GM12872 (cell line): ENCODE results near the gene GBA3.

Experiments used
- CTCF ChIP-seq: IDR thresholded peaks from 3 replicates; pipeline ENCODE4 v1.5.1; 2011; ENCODE audit warnings: low read depth, mild to moderate bottlenecking, low read length, moderate library complexity; ENCODE audit not compliant: insufficient read depth

The GBA3 gene

GRCh38 chr4:22850055-22850454 lies 157.3 kb downstream of the GBA3 start:
- TF ChIP-seq CTCF: no peak

DNA sequence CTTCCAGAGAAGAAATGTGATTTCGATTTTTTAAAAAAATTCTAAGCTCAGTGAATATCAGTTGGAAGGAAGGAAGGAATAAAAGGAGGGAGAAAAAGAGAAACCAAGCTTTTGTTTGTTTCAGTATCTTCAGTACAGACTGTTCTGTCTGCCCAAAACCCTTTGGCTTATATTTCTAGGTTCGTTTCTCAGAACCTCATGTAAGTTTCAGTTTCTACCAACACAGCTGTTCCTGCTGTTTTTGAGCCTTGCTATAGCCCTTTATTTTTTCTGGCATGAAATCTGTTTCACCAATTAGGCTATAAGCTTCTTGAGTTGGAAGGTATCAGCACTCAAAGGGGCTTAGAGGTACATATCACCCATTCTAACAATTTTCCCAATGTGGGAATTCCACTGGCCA lies 157.9 kb downstream of the GBA3 start:
- no peak for TF ChIP-seq CTCF

DNA sequence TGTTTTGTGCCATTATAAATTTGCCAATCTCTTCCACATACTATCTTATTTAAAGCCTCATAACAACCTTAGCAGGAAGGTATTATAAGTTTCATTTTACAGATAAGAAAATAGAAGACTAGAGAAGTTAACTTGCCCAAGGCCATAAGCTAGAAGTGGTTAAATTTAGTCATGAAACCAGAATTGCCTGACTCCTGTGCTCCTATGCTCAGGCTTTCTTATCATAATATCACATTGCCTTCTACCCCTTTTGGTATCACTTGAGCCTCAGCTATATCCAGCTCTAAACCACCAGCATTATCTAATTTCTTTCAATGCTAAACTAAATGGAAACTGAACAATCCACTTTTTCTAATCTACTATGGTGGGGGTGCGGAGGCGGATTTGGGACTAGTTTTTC lies 164.7 kb downstream of the GBA3 start:
- TF ChIP-seq CTCF: no peak

DNA sequence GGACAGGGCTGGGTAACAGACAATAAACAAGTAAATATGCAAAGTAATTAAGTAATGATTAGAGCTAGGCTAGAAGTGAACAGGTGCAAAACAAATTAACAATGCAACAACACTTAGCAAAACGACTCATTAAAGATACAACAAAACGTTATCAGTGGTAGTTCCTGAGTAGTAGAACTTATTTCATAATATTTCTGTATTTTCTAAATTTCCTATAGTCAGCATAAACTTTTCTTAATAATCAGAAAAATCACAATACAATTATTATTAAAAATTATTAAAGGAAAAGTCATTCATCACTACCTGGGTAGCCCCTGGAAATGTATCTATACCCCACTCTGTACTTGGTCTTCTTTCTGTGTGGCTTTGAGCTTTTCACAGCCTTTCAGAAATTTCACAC lies 166.6 kb downstream of the GBA3 start:
- TF ChIP-seq CTCF: no peak
